Stimulated activated CD8-positive, alpha-beta memory T cell treated with anti-CD3 and anti-CD28 coated beads, Interleukin-4, amount 100 ng/mL, for 24 hours (primary cell): ENCODE measurements around the gene ZNF630.
"Not testable (repeated sequence)": the region's sequence is repeated elsewhere in the genome, so short reads cannot be mapped to it uniquely, and the experiment has no call there.

ENCODE experiments used
- DNase-seq: peaks from one replicate; pipeline ENCODE4 v3.0.0-alpha.2; 2020; ENCODE audit warnings: low read depth

Gene ZNF630

DNA sequence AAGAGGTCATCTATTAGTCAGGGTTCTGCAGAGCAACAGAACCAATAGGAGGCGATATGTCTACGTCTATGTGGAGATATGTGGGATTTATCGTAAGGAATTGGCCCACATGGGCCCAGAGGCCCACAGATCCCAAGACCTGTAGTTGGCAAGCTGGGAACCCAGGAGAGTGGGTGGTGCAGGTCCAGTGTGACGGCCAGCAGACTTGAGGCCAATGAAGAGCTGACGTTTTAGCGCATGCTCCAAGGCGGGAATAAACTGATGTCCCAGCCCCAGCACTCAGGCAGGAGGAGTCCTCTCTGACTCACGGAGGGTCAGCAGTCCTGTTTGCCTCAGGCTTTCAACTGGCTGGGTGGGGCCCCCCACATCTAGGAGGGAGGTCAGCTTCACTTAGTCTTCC, 43.3 kb downstream of the ZNF630 start:
- no peak for DNase-seq

DNA sequence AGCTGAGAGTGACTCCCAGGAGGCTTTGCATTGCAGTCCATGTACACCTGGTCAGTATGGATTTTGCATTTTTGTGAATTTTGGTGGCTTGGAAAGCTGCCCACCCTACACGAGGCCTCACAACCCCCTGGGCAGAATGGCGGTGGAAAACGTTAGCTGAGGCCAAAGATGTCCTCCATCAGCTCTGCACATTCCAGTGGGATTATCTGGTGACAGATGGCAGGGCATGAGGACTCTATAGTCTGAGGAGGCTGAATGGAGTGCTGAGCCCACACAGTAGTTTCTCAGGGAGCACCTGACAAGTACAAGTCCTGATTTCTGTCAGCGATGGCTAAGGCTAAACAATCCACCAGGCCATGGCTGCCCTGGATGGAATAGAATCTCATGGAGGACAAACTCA, 43.9 kb downstream of the ZNF630 start:
- not testable (repeated sequence) for DNase-seq

DNA sequence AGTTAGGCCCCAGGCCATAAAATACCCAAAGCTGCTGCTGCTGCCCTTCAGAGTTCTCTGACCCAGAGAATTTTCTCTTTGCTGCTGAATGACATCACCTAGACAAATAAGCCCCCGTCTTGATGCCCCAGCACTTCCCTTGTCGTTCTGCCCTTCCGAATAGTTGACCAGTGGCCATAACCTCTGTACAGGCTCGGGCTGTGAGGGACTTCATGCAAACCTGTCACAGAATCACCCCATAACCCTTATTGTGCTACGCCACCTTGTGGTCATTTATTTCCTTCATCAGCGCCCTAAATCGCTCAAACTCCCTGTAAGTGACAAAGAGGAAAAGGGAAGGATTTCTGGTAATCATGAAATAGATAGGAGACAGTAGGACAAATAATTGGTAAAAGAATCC, 45.9 kb downstream of the ZNF630 start:
- DNase-seq = no peak

DNA sequence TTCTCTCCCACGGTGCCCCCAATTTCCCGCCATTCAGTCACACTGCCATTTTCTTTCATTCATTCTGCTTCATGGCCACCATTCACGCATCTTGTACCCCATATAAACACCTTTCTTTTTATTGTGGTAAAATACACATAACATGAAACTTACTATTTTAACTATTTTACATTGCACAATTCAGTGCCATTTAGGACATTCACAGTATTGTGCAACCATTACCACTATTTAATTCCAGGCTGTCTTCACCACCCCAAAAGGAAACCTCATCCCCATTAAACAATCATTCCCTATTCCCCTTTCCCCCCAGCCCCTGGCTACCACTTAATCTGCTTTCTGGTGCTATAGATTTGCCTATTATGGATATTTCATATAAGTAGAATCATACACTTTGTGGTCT, 48.7 kb downstream of the ZNF630 start:
- DNase-seq = no peak

DNA sequence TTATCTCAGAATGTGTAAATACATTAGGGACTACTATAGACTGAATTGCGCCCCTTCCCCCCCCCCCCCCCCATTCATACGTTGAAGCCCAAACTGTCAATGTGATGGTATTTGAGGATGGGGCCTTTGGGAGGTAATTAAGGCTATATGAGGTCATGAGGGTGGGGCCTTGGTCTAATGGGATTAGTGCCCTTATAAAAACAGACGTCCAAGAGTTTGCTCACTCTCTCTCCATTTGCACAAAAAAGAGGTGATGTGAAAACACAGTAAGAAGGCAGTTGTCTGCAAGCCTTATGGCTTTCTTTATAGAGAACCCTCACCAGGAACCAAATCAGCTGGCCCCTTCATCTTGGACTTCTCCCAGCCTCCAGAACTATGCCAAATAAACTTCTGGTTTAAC, 49.3 kb downstream of the ZNF630 start:
- DNase-seq = no peak

DNA sequence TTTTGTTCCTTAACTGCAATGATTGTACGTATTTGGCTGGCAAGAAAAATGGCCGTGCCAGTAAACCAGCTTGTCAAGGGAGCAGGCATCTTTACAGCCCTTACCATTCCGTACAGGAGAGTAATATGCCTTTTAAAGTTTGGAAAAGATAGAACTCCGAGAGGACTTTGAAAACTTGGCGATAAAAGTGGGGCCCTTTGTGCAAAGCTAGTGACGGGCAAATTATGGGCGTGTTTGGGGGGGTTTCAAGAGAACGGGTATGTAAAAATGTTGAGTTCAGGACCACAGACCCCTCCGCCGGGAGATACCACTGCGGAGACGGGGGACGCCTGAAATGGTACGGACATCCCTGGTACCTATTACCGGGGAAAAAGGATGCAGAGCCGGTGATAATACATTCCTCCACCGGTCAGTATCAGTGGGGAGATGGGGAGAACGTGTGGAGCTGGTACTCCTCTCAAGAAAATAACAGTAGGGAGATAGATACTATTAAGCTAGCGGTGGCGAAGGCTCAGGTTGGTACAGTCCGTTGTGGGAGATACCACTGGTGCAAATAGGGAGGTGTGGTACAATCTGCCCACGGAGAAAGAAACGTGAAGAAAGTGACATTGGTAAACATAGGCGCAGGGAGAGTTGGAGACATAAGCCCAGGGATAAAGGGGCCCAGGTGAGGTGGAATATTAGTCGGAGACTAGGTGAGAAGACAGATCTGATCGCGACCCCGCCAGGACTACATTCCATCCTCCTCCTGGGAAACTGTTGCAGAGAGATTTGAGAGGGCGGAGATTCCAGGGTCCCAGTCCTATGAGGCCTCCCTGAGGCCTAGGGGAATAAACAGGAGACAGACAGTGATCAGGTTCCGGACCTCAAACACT, 50.2 kb downstream of the ZNF630 start:
- peak; percentile 60 for DNase-seq

DNA sequence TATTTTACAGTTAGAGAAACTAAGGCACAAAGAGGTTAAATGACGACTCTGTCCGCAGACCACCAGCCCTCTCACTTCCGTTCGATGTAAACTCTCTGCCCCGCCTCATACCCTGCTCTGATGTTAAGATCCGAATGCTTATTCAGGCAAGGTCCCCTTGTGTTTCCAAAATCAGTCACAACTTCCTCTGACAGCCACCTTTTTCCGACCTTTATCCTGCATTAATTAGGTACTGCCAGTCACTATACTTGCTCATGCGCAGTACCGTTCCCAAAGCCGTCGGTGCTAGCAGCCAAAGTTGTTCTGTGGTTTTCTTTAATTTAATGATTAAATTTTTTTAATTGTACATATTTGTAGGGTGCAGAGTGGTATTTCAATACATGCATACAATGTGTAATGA, 51.0 kb downstream of the ZNF630 start:
- not testable (repeated sequence) for DNase-seq

DNA sequence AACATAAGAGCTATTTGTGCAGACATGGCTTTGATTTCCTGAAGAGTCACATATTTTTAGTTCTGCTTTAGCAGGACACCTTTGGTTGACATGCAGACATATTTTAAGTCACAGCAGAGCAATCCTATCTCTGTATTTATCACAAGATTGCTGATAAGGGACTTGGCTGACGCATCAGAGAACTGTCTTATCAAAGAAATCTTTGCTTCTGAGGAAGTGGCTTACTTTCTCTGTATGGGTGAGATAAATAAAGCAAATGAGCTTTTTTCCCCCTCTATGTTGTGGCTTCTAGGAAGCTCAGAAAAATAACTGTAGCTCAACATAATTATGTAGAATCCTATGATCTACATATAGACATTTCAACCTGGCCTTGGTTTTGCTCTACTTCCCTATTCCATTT, 51.5 kb downstream of the ZNF630 start:
- not testable (repeated sequence) for DNase-seq

DNA sequence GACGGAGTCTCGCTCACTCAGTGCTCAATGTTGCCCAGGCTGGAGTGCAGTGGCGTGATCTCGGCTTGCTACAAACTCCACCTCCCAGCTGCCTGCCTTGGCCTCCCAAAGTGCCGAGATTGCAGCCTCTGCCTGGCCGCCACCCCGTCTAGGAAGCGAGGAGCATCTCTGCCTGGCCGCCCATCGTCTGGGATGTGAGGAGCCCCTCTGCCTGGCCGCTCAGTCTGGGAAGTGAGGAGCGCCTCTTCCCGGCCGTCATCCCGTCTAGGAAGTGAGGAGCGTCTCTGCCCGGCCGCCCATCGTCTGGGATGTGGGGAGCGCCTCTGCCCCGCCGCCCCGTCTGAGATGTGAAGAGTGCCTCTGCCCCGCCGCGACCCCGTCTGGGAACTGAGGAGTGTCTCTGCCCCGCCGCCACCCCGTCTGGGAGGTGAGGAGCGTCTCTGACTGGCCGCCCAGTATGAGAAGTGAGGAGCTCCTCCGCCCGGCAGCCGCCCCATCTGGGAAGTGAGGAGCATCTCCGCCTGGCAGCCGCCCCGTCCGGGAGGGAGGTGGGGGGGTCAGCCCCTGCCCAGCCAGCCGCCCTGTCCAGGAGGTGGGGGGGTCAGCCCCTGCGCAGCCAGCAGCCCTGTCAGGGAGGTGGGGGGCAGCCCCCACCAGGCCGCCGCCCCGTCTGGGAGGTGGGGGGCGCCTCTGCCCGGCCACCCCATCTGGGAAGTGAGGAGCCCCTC, 54.7 kb downstream of the ZNF630 start:
- DNase-seq = not testable (repeated sequence)

DNA sequence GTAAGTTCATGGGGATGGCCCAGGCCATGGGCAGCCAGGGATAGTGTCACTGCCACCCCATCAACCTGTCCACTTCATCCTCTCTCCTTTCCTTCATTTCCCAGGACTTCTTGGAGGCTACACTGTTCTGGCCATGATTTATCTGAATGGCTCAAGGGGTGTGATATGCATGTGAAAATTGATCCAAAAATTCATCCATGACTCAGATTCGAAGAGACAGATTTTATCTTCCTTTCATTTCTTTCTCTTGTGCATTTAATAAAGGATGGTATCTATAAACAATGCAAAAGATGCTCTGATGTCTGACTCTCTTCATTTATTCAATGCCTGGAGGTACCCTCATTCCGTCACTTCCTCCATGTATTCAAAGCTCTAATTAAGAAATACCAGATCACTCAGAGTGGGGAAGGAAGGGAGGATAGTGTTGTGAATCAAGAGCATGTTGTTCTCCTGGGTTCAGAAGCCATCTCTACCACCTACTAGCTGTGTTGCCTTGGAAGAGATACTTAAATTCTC, 61.9 kb downstream of the ZNF630 start:
- DNase-seq = not testable (repeated sequence)
